ENCODE data around the gene SPCS3. TPM values are rescaled to one million over a fixed set of nuclear protein-coding genes. Genes with fewer than 3 reads are reported as not detected.
"Not testable (repeated sequence)": the region's sequence is repeated elsewhere in the genome, so short reads cannot be mapped to it uniquely, and the experiment has no call there.

Gene SPCS3
- 88.0 and 93.2 TPM in 2 replicates for polyA plus RNA-seq (2014; cell fraction: cytosol; rRNA removed)
- 71.1 and 79.1 TPM in 2 replicates for polyA plus RNA-seq (2014; cell fraction: nucleus; rRNA removed)

DNA sequence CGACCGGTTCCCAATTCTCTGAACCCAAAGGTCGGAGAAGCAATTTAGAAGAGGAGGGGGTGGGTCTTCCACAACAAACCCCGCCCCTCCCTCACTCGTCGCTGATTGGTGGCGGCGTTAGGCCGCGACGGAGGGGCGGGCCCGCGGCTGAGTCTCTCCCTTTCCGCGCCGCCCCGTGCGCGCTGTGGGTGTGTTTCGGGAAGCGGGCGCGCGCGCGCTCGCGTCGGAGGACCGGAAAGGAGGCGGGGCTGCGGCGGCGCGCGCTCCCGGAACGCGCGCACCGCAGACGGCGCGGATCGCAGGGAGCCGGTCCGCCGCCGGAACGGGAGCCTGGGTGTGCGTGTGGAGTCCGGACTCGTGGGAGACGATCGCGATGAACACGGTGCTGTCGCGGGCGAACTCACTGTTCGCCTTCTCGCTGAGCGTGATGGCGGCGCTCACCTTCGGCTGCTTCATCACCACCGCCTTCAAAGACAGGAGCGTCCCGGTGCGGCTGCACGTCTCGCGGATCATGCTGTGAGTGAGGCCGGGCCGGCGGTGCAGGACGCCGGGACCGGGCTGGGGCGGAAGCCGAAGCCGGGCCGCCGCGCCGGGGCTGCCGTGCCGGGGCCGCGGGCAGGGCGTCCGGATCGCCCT lies at the start of gene SPCS3:
Gene SPCS3, plus strand, starts transcription at position 263 of the 636 bp plus-strand sequence. Its CDS starts 111 bp downstream, at position 374.
- peak; percentile 93 for DNase-seq (ENCODE audit: low spot score)

GRCh38 chr4:176270669-176271068 lies 49.1 kb upstream of the SPCS3 start:
- no peak for DNase-seq (ENCODE audit: low spot score)

- no peak for DNase-seq (ENCODE audit: low spot score)
Measured at GRCh38 chr4:176271749-176272148, 48.0 kb upstream of the SPCS3 start.

DNA sequence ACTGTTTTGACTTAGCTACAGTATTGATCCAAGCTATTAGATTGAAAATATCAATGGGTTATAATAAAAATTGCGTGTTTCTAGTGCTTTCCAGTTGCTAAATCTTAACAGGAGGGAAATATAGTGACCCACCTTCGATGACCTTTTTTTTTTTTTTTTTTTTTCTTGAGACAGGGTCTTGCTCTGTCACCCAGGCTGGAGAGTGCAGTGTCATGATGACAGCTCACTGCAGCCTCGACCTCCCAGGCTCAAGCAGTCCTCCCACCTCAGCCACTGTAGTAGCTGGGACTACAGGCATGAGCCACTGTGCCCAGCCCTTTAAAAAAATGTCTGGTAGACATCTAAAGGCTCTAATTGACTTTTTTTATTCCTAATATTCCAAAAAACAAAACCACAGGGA lies 47.0 kb upstream of the SPCS3 start:
- DNase-seq (ENCODE audit: low spot score): no peak

GRCh38 chr4:176273736-176274135 lies 46.0 kb upstream of the SPCS3 start:
- no peak for DNase-seq (ENCODE audit: low spot score)

DNA sequence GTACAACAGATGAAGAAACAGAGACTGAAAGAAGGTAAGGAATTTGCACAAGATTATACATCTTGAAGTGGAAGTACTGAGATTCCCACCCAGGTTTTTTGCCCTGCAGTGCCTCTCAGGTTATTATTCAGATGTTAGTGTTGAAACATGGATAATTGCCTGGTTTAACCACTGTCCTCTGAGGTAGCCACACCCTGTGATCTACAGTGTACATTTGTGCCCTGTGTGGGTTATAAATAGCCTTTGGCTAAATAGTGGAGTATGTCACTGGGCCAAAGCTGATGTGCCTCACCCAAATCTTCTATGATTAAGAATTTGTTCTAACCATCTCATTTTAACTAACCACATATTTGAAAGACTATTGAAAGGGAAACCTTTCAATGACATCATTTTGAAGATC lies 45.3 kb upstream of the SPCS3 start:
- no peak for DNase-seq (ENCODE audit: low spot score)

GRCh38 chr4:176276710-176277109 lies 43.1 kb upstream of the SPCS3 start:
- no peak for DNase-seq (ENCODE audit: low spot score)

DNA sequence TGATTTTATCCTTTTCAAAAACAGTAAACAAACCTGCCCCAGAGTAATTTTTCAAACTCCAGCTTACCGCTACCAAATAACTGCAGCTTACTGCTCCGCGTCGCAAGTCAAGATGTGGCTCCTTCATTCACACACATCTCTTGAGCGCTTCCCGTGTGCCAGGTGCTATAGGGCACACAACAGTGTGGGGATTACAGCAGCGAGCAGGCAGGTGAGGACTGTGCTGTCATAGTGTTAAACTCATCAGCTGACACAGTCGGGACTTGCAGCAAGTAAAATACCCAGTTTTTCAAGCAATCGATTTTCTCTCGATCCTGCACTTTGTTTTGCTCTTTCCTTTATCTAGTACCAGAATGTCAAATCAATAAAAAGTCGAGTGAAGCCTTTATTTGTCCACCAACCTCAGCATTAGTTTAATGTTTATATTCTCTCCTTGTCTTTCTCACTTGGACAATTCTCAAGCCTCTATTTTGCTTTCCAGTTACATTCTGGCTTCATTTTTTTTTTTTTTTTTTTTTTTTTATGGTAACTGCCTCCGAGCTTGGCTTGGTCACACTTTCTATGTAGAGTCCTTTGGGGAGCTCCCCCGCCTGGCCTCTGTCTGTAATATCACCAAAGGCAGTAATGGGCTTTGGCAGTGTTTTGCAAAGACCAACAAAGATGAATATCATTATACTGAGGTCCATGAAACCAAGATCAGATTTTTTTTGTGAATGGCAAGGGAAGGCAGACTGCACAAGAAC lies 42.4 kb upstream of the SPCS3 start:
- peak; percentile 69 for DNase-seq (ENCODE audit: low spot score)

GRCh38 chr4:176279560-176279959 lies 40.2 kb upstream of the SPCS3 start:
- DNase-seq (ENCODE audit: low spot score): not testable (repeated sequence)

- no peak for DNase-seq (ENCODE audit: low spot score)
Measured at GRCh38 chr4:176286728-176287127, 33.0 kb upstream of the SPCS3 start.

DNA sequence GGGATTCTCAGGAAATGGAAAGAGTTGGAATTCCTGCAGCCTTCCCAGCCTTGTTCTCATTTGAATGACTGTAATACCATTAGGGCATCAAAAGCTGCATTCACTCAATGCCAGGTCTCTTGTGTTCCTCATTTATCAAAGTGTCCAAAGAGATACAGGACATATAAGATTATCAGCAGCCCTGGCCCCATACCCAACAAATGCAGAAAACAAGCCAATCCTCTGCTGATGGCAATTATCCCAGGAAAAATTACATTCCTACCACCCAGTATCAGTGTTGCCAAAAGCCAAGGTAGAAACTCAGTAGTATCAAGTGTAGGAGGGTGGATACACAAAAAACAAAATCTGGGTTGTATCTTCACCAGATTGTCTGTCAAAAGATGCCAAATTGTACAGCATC lies 32.2 kb upstream of the SPCS3 start:
- no peak for DNase-seq (ENCODE audit: low spot score)

- DNase-seq (ENCODE audit: low spot score): no peak
Measured at GRCh38 chr4:176288020-176288419, 31.7 kb upstream of the SPCS3 start.

- no peak for DNase-seq (ENCODE audit: low spot score)
Measured at GRCh38 chr4:176289561-176289960, 30.2 kb upstream of the SPCS3 start.

DNA sequence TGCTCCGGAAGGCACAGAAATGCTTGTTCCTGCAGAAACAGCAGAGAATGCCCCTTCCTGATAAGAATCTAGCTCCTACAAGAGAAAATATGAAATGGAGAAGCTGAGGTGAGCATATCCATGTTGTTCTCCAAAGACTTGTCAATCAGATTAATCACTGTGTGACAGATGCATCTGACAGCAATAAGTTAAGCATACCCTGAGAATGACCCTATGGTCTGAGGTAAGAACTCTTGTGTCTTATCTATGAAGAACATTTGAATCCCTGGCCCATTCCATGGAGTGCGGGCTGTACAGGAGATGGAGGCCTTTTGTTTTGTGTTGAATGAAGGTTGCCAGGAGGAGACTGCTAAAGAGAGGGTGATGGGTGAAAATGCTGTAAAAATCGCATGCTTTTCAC lies 29.2 kb upstream of the SPCS3 start:
- DNase-seq (ENCODE audit: low spot score): no peak

DNA sequence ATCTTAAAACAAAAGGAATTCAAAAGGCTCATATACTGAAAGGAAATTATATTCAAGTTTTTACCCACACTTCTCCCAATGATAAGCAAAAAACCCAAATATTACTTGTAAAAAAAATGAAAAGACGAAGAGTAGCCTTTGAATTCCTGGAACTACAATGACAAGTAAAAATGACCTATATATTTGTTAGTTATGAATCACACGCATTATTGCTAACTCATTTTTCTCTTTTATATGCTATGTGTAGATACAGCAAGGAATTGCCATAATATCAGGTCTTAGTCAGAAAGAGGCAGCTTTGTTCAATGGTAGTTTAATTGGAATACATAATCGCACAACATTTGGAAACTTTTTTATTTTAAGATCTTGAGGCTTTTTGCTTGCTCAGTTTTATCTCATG lies 28.0 kb upstream of the SPCS3 start:
- no peak for DNase-seq (ENCODE audit: low spot score)

DNA sequence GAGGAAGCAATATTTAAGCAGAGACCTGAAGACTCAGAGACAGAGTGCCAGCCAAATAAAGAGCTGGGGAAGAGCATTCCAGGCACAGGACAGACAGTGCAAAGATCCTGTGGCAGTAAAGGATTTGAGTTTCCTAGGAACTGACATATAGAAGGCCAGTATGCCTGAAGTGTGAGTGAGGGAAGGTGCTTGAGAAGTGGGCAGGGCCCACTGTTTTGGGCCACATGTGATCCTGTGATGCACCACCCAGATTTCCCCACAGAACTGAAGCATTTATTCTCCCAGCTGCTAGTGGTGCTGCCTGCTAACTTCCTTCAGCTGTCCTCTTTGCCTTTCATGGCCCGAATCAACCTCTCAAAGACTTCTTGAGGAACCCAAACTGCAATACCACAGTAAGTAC lies 26.8 kb upstream of the SPCS3 start:
- DNase-seq (ENCODE audit: low spot score): no peak

GRCh38 chr4:176293660-176294059 lies 26.1 kb upstream of the SPCS3 start:
- no peak for DNase-seq (ENCODE audit: low spot score)

DNA sequence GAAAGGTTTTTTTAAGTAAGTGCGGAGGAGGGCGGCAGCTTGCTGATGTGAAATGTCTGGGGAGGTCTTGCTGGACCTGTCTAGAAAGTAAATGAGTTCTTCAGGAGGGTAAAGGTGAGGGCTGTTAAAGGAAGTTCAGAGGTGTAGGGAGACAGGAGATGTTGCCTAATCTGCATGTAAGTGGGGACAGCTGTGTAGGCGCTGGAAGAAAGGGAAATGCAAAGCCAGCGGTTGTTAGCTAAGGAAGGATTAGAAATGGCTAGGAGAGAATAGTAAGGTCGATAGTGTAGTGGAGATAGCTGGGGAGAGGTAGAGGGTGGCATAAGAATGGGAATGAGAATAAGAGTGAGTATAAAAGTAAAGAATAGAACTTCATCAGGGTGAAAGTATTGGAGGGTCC lies 23.9 kb upstream of the SPCS3 start:
- DNase-seq (ENCODE audit: low spot score): not testable (repeated sequence)

DNA sequence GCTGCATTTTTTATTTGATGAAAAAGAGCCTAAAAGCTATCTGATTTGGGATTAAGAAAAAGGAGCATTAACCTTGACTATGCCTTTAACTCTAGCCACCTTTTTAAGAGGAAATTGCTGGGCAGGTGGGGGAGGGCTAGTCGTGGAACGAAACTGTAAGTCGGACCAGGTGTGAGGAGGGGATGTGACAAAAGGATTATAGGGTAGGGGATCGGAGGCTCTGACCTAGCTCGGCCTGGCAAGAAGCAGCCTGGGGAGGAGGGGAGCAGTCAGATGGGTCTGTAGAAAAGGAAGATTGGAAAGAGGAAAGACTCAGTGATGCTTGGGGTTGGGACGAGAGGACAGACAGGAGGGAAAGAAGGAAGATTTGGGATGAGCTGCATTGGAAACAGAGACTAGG lies 21.1 kb upstream of the SPCS3 start:
- no peak for DNase-seq (ENCODE audit: low spot score)

- no peak for DNase-seq (ENCODE audit: low spot score)
Measured at GRCh38 chr4:176300036-176300435, 19.7 kb upstream of the SPCS3 start.

DNA sequence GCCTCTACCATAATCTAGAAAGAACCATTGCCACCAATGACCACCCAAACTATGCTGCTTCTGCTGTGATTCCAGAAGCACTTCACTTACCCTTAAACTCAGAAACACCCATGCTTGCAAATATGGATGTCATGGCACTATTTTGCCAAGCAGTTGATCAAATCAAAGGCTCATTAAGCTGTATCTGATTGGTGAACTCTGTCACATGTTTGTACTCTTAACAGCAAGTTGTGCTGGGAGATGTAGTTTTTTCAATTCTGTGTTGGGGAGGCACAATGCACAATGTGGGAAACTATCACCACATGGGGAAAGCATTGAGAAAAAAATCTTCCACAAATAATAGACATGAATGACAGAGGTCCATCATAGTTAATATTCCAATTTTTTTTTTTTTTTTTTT lies 19.2 kb upstream of the SPCS3 start:
- DNase-seq (ENCODE audit: low spot score): no peak

GRCh38 chr4:176302283-176303275 lies 17.2 kb upstream of the SPCS3 start:
- DNase-seq (ENCODE audit: low spot score): no peak
